PC-9 (cell line): ENCODE data around the gene XAF1. TPM values are rescaled to one million over a fixed set of nuclear protein-coding genes. Genes with fewer than 3 reads are reported as not detected.

Experiments
- BruUV-seq: library from RNA; stranded (reverse); fragments of 400-500 nt; replicated peaks from 2 replicates; lab custom pipeline; 2021; lab: Mats Ljungman, UMichigan
- CTCF ChIA-PET: fragments of 300-600 bp; sonication (Branson Sonifier 250); formaldehyde crosslinking; loops from one replicate; lab custom pipeline; 2022; ENCODE audit warnings: antibody characterized with exemption; lab: Charles Lee
- POLR2A ChIA-PET: fragments of 300-600 bp; sonication (Branson Sonifier 250); formaldehyde crosslinking; loops from one replicate; lab custom pipeline; 2022; ENCODE audit warnings: antibody characterized with exemption; ENCODE audit not compliant: unreplicated experiment; lab: Charles Lee
- DNase-seq, 2 experiments: peaks; one replicate each; pipeline versions ENCODE4 v3.0.0 to v3.0.0-alpha.2; 2015 to 2022; ENCODE audit warnings: mixed read lengths in 1 of 2
- H2AFZ ChIP-seq: fragments of 200-600 bp; sonication (generic); 2 replicates; pipeline ENCODE4 v1.8.1; 2017; ENCODE audit warnings: antibody characterized with exemption
- H3F3A ChIP-seq: fragments of 200-600 bp; sonication (generic); 2 replicates; pipeline ENCODE4 v1.8.1; 2017; ENCODE audit warnings: antibody characterized with exemption, mild to moderate bottlenecking, low read depth; ENCODE audit not compliant: insufficient read depth
- H3K27ac ChIP-seq: fragments of 200-600 bp; sonication (generic); 2 replicates; pipeline ENCODE4 v1.6.1; 2016; ENCODE audit warnings: mixed run types
- H3K27me3 ChIP-seq: fragments of 200-600 bp; sonication (generic); 2 replicates; pipeline ENCODE4 v1.6.1; 2016; ENCODE audit warnings: low read depth, mixed run types; ENCODE audit not compliant: insufficient read depth
- H3K36me3 ChIP-seq: fragments of 200-600 bp; sonication (generic); 2 replicates; pipeline ENCODE4 v1.6.1; 2016; ENCODE audit warnings: low read depth, mixed run types
- H3K4me1 ChIP-seq: fragments of 200-600 bp; sonication (generic); replicated peaks from 2 replicates; pipeline ENCODE4 v1.6.1; 2016; ENCODE audit warnings: mixed run types; ENCODE audit not compliant: insufficient read depth
- H3K4me2 ChIP-seq: fragments of 200-600 bp; sonication (generic); 2 replicates; pipeline ENCODE4 v1.6.1; 2017; ENCODE audit warnings: mixed run types
- H3K4me3 ChIP-seq: fragments of 200-600 bp; sonication (generic); 2 replicates; pipeline ENCODE4 v1.6.1; 2016; ENCODE audit warnings: mixed run types
- H3K79me2 ChIP-seq: fragments of 200-600 bp; sonication (generic); 2 replicates; pipeline ENCODE4 v1.6.1; 2017; ENCODE audit warnings: low read depth, mixed run types
- H3K9me2 ChIP-seq: fragments of 200-600 bp; sonication (generic); 2 replicates; pipeline ENCODE4 v1.8.1; 2017; ENCODE audit warnings: mild to moderate bottlenecking; ENCODE audit not compliant: insufficient read depth
- H3K9me3 ChIP-seq: fragments of 200-600 bp; sonication (generic); 2 replicates; pipeline ENCODE4 v1.8.1; 2016; ENCODE audit warnings: low read depth; ENCODE audit not compliant: insufficient read depth
- H4K20me1 ChIP-seq: fragments of 200-600 bp; sonication (generic); 2 replicates; pipeline ENCODE4 v1.8.1; 2017; ENCODE audit not compliant: insufficient read depth
- CTCF ChIP-seq: fragments of 200-600 bp; sonication (generic); conservative IDR thresholded peaks from 2 replicates; pipeline ENCODE4 v1.6.1; 2017; ENCODE audit warnings: mixed run types, antibody characterized with exemption, mild to moderate bottlenecking, moderate library complexity
- EZH2 ChIP-seq: fragments of 200-600 bp; sonication (generic); IDR thresholded peaks from 2 replicates; pipeline ENCODE4 v1.8.0; 2017; ENCODE audit warnings: antibody characterized with exemption, low read depth
- intact Hi-C: fragments of 100-400 bp; cut with micrococcal nuclease; formaldehyde crosslinking; loops from one replicate; pipeline ENCODE4 v1.10.0; 2022; ENCODE audit not compliant: unreplicated experiment
- total RNA-seq: library from RNA; stranded (reverse); gene quantifications from 2 replicates; pipeline ENCODE4 v1.2.3, GENCODE V29; 2021

XAF1 gene
- total RNA-seq, 1 experiment from 2014 or later: 27.6 TPM

GRCh38 chr17:6799738-6800137 lies 43.9 kb downstream of the XAF1 start:
- BruUV-seq: no TSS peak
- TF ChIP-seq EZH2 (no peak), CTCF (no peak)
- CTCF ChIA-PET: no interaction called here
- intact Hi-C loops: no loop called here
- no peak for DNase-seq
- Histone ChIP-seq H3F3A (peaks cover 8% of the 10 kb centered on the region), H4K20me1 (no peaks in the 10 kb centered on the region), H3K9me3 (no peaks in the 10 kb centered on the region), H3K4me1 (peaks cover 26% of the 10 kb centered on the region), H3K27ac (no peak overlapping the region), H3K79me2 (no peaks in the 10 kb centered on the region), H3K4me3 (no peak overlapping the region), H3K4me2 (no peak overlapping the region), H3K9me2 (no peaks in the 10 kb centered on the region), H3K36me3 (no peaks in the 10 kb centered on the region), H3K27me3 (no peaks in the 10 kb centered on the region), H2AFZ (no peak overlapping the region)
- POLR2A ChIA-PET: no interaction called here

GRCh38 chr17:6800422-6801027 lies 44.7 kb downstream of the XAF1 start:
- CTCF ChIA-PET: no interaction called here

GRCh38 chr17:6811510-6811909 lies 55.7 kb downstream of the XAF1 start:
- H4K20me1 ChIP-seq: no peaks in the 10 kb centered on the region
- intact Hi-C loops: no loop called here
- H3K27ac ChIP-seq: no peak overlapping the region
- H3K4me2 ChIP-seq: no peak overlapping the region
- DNase-seq: no peak
- H3K27me3 ChIP-seq: no peaks in the 10 kb centered on the region
- no peaks in the 10 kb centered on the region for H3F3A ChIP-seq
- ChIA-PET CTCF (no interaction called here), POLR2A (no interaction called here)
- no peak overlapping the region for H3K4me3 ChIP-seq
- H2AFZ ChIP-seq: no peak overlapping the region
- no TSS peak for BruUV-seq
- no peaks in the 10 kb centered on the region for H3K79me2 ChIP-seq
- no peaks in the 10 kb centered on the region for H3K9me3 ChIP-seq
- TF ChIP-seq CTCF: no peak
- no peaks in the 10 kb centered on the region for H3K36me3 ChIP-seq
- 0 out of 2 replicates have a peak, but pooled peaks cover 6% of the 10 kb centered on the region for H3K4me1 ChIP-seq
- H3K9me2 ChIP-seq: no peaks in the 10 kb centered on the region

More at GRCh38 chr17:6800422-6801027, 44.7 kb downstream of the XAF1 start:
- H3K4me1 ChIP-seq: peaks cover 26% of the 10 kb centered on the region
- POLR2A ChIA-PET: no interaction called here
- TF ChIP-seq EZH2 (no peak), CTCF (no peak)
- DNase-seq: no peak
- H3K4me3 ChIP-seq: no peak overlapping the region
- no peak overlapping the region for H3K4me2 ChIP-seq
- no peaks in the 10 kb centered on the region for H3K36me3 ChIP-seq
- H3F3A ChIP-seq: peaks cover 8% of the 10 kb centered on the region
- intact Hi-C loops: no loop called here
- no peak overlapping the region for H2AFZ ChIP-seq
- no TSS peak for BruUV-seq
- no peaks in the 10 kb centered on the region for H3K27me3 ChIP-seq
- H3K9me3 ChIP-seq: no peaks in the 10 kb centered on the region
- H3K79me2 ChIP-seq: no peaks in the 10 kb centered on the region
- H4K20me1 ChIP-seq: no peaks in the 10 kb centered on the region
- H3K9me2 ChIP-seq: no peaks in the 10 kb centered on the region
- H3K27ac ChIP-seq: no peak overlapping the region
